GM12878 (cell line): ENCODE results near the gene MYH9. TPM values are rescaled to one million over a fixed set of nuclear protein-coding genes. Genes with fewer than 3 reads are reported as not detected.

Experiments
- ATAC-seq: fragments of 200-7000 bp; cut with Tn5 transposase; 3 replicates; pipeline ENCODE4 v1.9.1; 2020; ENCODE audit warnings: mild to moderate bottlenecking, moderate library complexity
- BruUV-seq: library from RNA; stranded (reverse); fragments of 400-500 nt; replicated peaks from 2 replicates; lab custom pipeline; 2021; lab: Mats Ljungman, UMichigan
- CTCF ChIA-PET: fragments of 300-600 bp; sonication (Branson Sonifier 250); formaldehyde crosslinking; extraction: SDS; loops from one replicate; lab custom pipeline; 2021; ENCODE audit warnings: inconsistent platforms; lab: Yijun Ruan, JAX
- POLR2A ChIA-PET: fragments of 350-600 bp; formaldehyde crosslinking; extraction: SDS; loops from one replicate; lab custom pipeline; 2021; ENCODE audit warnings: inconsistent platforms; lab: Charles Lee
- RAD21 ChIA-PET: fragments of 300-600 bp; sonication (Branson Sonifier 250); formaldehyde crosslinking; loops from one replicate; lab custom pipeline; 2023; ENCODE audit warnings: antibody characterized with exemption; ENCODE audit not compliant: unreplicated experiment; lab: Charles Lee
- SMC1A ChIA-PET: fragments of 300-600 bp; sonication (Branson Sonifier 250); formaldehyde crosslinking; loops from one replicate; lab custom pipeline; 2023; ENCODE audit not compliant: unreplicated experiment, uncharacterized antibody; lab: Charles Lee
- DNase-seq: peaks from one replicate; pipeline ENCODE4 v3.0.0-alpha.2; 2011; ENCODE audit warnings: low read depth, low spot score
- FAIRE-seq: peaks from 3 replicates; lab custom pipeline; 2011; peaks lifted over from hg19 to GRCh38; lab: Jason Lieb, UNC
- H2AFZ ChIP-seq: 2 replicates; pipeline ENCODE4 v1.6.0; 2011; ENCODE audit warnings: low read depth, low read length, control low read depth; ENCODE audit not compliant: control insufficient read depth
- H3K27ac ChIP-seq: 2 replicates; pipeline ENCODE4 v1.5.1; 2011; ENCODE audit warnings: control low read depth; ENCODE audit not compliant: control insufficient read depth, insufficient read depth
- H3K27me3 ChIP-seq, 2 experiments: replicated peaks in 1 of 2; 2 replicates each; pipeline versions ENCODE4 v1.6.0 to v1.6.1; 2011; ENCODE audit warnings: low read length in 1 of 2; ENCODE audit not compliant: control insufficient read depth in 2 of 2, insufficient read depth in 2 of 2
- H3K36me3 ChIP-seq, 2 experiments: 2 replicates each; pipeline ENCODE4 v1.5.1; 2011; ENCODE audit warnings: low read length in 1 of 2; ENCODE audit not compliant: control insufficient read depth in 2 of 2, insufficient read depth in 2 of 2
- H3K4me1 ChIP-seq: 2 replicates; pipeline ENCODE4 v1.6.1; 2011; ENCODE audit warnings: mild to moderate bottlenecking, low read length, moderate library complexity, mixed read lengths; ENCODE audit not compliant: control insufficient read depth, insufficient read depth
- H3K4me2 ChIP-seq: 2 replicates; pipeline ENCODE4 v1.6.0; 2011; ENCODE audit warnings: control low read depth; ENCODE audit not compliant: control insufficient read depth, insufficient read depth
- H3K4me3 ChIP-seq: fragments of 200-600 bp; sonication (generic); 2 replicates; pipeline ENCODE4 v1.5.1; 2016
- H3K79me2 ChIP-seq: 2 replicates; pipeline ENCODE4 v1.6.0; 2011; ENCODE audit warnings: low read length; ENCODE audit not compliant: control insufficient read depth, insufficient read depth
- H3K9ac ChIP-seq: 2 replicates; pipeline ENCODE4 v1.8.0; 2011; ENCODE audit warnings: low read length, control low read depth, mixed read lengths; ENCODE audit not compliant: control insufficient read depth, insufficient read depth
- H3K9me3 ChIP-seq: replicated peaks from 3 replicates; pipeline ENCODE4 v1.5.1; 2011; ENCODE audit warnings: mild to moderate bottlenecking, low read length; ENCODE audit not compliant: control insufficient read depth, insufficient read depth
- H4K20me1 ChIP-seq: 2 replicates; pipeline ENCODE4 v1.6.0; 2011; ENCODE audit not compliant: control insufficient read depth, insufficient read depth
- CHD4 ChIP-seq: fragments of 200-600 bp; sonication (generic); IDR thresholded peaks from 2 replicates; pipeline ENCODE4 v1.6.1; 2016; ENCODE audit warnings: mild to moderate bottlenecking
- EGR1 ChIP-seq, 2 experiments: IDR thresholded peaks; 1 replicate in 1 of 2; 2 replicates in 1 of 2; pipeline ENCODE4 v1.6.1; 2011 to 2012; ENCODE audit warnings: low read depth in 2 of 2, low read length in 2 of 2, borderline replicate concordance in 1 of 2, mild to moderate bottlenecking in 1 of 2, moderate library complexity in 1 of 2
- ESRRA ChIP-seq: IDR thresholded peaks from 2 replicates; pipeline ENCODE4 v1.6.1; 2012; ENCODE audit warnings: mild to moderate bottlenecking, low read length, improper control_type of control experiment
- MEF2A ChIP-seq: IDR thresholded peaks from 2 replicates; pipeline ENCODE4 v1.6.1; 2011; ENCODE audit warnings: low read depth, mild to moderate bottlenecking, low read length, moderate library complexity; ENCODE audit not compliant: insufficient read depth
- SMC3 ChIP-seq: IDR thresholded peaks from 2 replicates; pipeline ENCODE4 v1.6.1; 2011; ENCODE audit warnings: low read length, improper control_type of control experiment, borderline replicate concordance
- SRF ChIP-seq, 2 experiments: IDR thresholded peaks; 2 replicates each; pipeline ENCODE4 v1.6.1; 2011; ENCODE audit warnings: low read depth in 2 of 2, low read length in 2 of 2, mild to moderate bottlenecking in 1 of 2, moderate library complexity in 1 of 2
- WGBS: methylation state at CpG from one replicate; pipeline ENCODE4 v1.1.6; 2016; ENCODE audit warnings: low lambda C conversion rate; ENCODE audit not compliant: insufficient replicate concordance, insufficient coverage; ENCODE audit errors: missing lambda C conversion rate; 5-methylcytosine and 5-hydroxymethylcytosine counted together
- in situ Hi-C: fragments of 300-500 bp; cut with MboI; formaldehyde crosslinking; loops from 9 replicates; pipeline ENCODE4 v1.14.3; 2018; ENCODE audit warnings: mixed read lengths
- intact Hi-C: fragments of 100-400 bp; cut with micrococcal nuclease; formaldehyde crosslinking; loops from one replicate; pipeline ENCODE4 v1.14.2; 2022; ENCODE audit not compliant: unreplicated experiment
- polyA plus RNA-seq, 11 experiments: library from polyadenylated mRNA; depleted of rRNA in 4 of 11; unstranded in 6 of 11; stranded (reverse) in 5 of 11; fragments of >200 nt; fragmentation: Nextera tagmentation in 4 of 11; fragmentation: Illumina TruSeq in 1 of 11; extraction: Ambion mirVana in 4 of 11; extraction: Trizol in 1 of 11; gene quantifications; 1 replicate in 1 of 11; 2 replicates in 10 of 11; pipeline versions ENCODE4 v1.2.1 to v1.2.3, GENCODE V29; 2011 to 2016; ENCODE audit warnings: inconsistent platforms in 2 of 11, missing spikeins in 2 of 11, low read depth in 1 of 11
- total RNA-seq, 4 experiments: library from RNA; depleted of rRNA in 3 of 4; stranded (reverse); fragments of >200 nt in 3 of 4; fragmentation: Illumina TruSeq in 1 of 4; extraction: Trizol in 1 of 4; gene quantifications; 2 replicates each; pipeline versions ENCODE4 v1.2.1 to v1.2.3, GENCODE V29; 2013 to 2021
- TF ChIP-seq, protein P1 (sequence below): fragments of 450-650 bp; IDR thresholded peaks from 2 replicates; pipeline ENCODE4 v1.6.1; 2018; ENCODE audit warnings: mild to moderate bottlenecking, low read depth, moderate library complexity; ENCODE audit not compliant: partially characterized antibody
- TF ChIP-seq, protein P2 (sequence below): IDR thresholded peaks from 2 replicates; pipeline ENCODE4 v1.6.1; 2011; ENCODE audit warnings: low read depth, low read length, improper control_type of control experiment, borderline replicate concordance
- TF ChIP-seq, protein P3 (sequence below): fragments of 450-650 bp; IDR thresholded peaks from 2 replicates; pipeline ENCODE4 v1.6.1; 2014; ENCODE audit warnings: mild to moderate bottlenecking

MYH9 gene
- total and polyA plus RNA-seq, 10 of the 15 experiments (the other 5 are each of a cell fraction or from before 2014, with no cell fraction given), result 5.1 to 525 (median 145) TPM

DNA sequence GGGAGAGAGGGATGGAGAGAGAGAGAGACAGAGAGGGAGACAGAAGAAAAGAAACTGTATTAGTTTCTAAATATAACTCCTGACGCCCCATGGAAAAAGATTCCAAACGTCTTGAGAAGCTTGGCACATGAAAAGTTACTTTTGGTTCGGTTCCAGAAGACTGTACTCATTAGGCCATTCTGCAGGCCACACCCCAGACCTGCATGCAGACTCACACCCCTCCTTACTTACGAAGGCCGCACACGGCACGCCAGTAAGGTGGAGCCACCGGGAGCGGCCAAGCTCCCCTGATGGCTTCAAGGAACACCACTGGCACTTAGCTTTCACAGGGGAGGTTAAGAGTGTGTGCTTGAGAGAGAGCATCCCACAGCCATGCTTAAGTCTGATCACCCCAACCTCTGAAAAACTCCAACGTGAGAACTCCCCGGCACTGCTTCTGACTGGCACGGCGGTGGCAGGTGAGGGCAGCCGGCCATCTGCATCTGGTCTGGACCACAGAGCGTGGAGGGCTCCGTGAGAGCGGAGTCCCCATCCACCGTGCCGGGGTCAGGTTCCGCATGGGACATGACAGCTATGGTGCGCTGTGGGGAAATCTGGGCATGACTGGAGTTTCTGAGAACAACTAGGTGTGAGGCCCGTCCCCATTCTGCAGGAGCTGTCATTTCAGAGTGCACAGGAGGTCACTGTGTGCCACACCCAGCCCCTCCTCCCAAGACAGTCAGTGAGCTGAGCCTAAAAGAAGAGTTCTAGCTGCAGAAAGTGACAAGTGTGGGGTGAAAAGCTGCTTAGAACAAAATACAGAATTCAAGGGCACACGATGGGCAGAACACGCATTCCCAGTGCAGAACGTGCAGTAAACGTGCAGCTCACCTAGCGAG, 62.4 kb downstream of the MYH9 start (continued):
- no peak for TF ChIP-seq CHD4
- TF ChIP-seq SRF (IDR thresholded peaks at IDR 0.05; ENCODE audit: low read depth in 2 of 2, low read length in 2 of 2), result no peak
- TF ChIP-seq, protein P1, sequence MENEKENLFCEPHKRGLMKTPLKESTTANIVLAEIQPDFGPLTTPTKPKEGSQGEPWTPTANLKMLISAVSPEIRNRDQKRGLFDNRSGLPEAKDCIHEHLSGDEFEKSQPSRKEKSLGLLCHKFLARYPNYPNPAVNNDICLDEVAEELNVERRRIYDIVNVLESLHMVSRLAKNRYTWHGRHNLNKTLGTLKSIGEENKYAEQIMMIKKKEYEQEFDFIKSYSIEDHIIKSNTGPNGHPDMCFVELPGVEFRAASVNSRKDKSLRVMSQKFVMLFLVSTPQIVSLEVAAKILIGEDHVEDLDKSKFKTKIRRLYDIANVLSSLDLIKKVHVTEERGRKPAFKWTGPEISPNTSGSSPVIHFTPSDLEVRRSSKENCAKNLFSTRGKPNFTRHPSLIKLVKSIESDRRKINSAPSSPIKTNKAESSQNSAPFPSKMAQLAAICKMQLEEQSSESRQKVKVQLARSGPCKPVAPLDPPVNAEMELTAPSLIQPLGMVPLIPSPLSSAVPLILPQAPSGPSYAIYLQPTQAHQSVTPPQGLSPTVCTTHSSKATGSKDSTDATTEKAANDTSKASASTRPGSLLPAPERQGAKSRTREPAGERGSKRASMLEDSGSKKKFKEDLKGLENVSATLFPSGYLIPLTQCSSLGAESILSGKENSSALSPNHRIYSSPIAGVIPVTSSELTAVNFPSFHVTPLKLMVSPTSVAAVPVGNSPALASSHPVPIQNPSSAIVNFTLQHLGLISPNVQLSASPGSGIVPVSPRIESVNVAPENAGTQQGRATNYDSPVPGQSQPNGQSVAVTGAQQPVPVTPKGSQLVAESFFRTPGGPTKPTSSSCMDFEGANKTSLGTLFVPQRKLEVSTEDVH, result no peak

DNA sequence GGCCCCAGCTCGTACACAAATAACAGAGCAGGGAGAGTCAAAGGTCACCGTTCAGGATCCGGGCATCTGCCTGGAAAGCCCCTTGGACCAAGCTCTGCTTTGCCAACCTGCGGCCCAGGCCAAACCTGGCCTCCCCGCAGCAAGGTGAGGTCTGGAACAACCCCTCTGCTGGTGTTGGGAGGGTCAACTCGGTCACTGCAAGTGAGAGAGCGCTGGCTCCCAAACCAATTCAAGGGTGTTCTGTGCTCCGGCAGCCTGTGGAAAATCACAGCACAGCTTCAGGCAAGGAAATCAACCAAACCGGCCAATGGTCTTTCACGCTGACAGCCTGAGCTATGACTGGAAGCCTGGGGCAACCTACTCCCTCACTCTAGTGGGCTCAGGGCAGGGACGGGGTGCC, 63.4 kb downstream of the MYH9 start:
- SMC1A ChIA-PET, result interaction anchor here (0.6 to 1.5 kb wide), 3 partner anchors 11 to 147 kb away, joined by 3 to 4 read pairs (median 3); no protein-coding TSS in a partner anchor
- no peaks in the 10 kb centered on the region for H3K9me3 ChIP-seq
- H3K4me1 ChIP-seq, result peaks cover 10% of the 10 kb centered on the region
- TSS peak; percentile 18 for BruUV-seq
- no peak overlapping the region for H2AFZ ChIP-seq
- DNase-seq, result no peak
- CTCF ChIA-PET, result interaction anchor here (1.2 kb wide), 1 partner anchor 146 kb away, joined by 3 read pairs; no protein-coding TSS in a partner anchor
- H3K27ac ChIP-seq, result no peak overlapping the region
- no peak overlapping the region for H3K4me2 ChIP-seq
- no peaks in the 10 kb centered on the region for H3K27me3 ChIP-seq
- no peak for FAIRE-seq
- WGBS, result 77% methylated on average over 11 of the region's 11 CpGs
- H3K79me2 ChIP-seq, result peaks cover 17% of the 10 kb centered on the region
- POLR2A ChIA-PET, result interaction anchor here (0.6 kb wide), 1 partner anchor 18 kb away, joined by 3 read pairs; no protein-coding TSS in a partner anchor
- ATAC-seq, result no peak
- H3K4me3 ChIP-seq, result no peak overlapping the region
- no peaks in the 10 kb centered on the region for H4K20me1 ChIP-seq
- in situ Hi-C loops, result no loop called here
- intact Hi-C loops, result no loop called here
- TF ChIP-seq SRF (IDR thresholded peaks at IDR 0.05; ENCODE audit: low read depth in 2 of 2, low read length in 2 of 2) (no peak), SMC3 (no peak), ESRRA (no peak), MEF2A (no peak), EGR1 (IDR thresholded peaks at IDR 0.05; ENCODE audit: borderline replicate concordance in 1 of 2, low read depth in 2 of 2, low read length in 2 of 2) (no peak)
- TF ChIP-seq, protein P2, sequence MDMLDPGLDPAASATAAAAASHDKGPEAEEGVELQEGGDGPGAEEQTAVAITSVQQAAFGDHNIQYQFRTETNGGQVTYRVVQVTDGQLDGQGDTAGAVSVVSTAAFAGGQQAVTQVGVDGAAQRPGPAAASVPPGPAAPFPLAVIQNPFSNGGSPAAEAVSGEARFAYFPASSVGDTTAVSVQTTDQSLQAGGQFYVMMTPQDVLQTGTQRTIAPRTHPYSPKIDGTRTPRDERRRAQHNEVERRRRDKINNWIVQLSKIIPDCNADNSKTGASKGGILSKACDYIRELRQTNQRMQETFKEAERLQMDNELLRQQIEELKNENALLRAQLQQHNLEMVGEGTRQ, result no peak
- TF ChIP-seq, protein P3, sequence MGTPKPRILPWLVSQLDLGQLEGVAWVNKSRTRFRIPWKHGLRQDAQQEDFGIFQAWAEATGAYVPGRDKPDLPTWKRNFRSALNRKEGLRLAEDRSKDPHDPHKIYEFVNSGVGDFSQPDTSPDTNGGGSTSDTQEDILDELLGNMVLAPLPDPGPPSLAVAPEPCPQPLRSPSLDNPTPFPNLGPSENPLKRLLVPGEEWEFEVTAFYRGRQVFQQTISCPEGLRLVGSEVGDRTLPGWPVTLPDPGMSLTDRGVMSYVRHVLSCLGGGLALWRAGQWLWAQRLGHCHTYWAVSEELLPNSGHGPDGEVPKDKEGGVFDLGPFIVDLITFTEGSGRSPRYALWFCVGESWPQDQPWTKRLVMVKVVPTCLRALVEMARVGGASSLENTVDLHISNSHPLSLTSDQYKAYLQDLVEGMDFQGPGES, result no peak
- RAD21 ChIA-PET, result no interaction called here
- H3K9ac ChIP-seq, result no peak overlapping the region
- peaks cover 63 to 78% of the 10 kb centered on the region in 2 experiments for H3K36me3 ChIP-seq
